SK-N-SH (cell line): ENCODE results near the gene CDH26.

Experiments used
- CHD2 ChIP-seq: fragments of 150-350 bp; IDR thresholded peaks from 2 replicates; pipeline ENCODE4 v1.6.1; 2018; ENCODE audit warnings: low read length; ENCODE audit not compliant: partially characterized antibody
- POLR2AphosphoS5 ChIP-seq: IDR thresholded peaks from 2 replicates; pipeline ENCODE4 v1.6.1; 2012; ENCODE audit warnings: low read depth, low read length
- RCOR1 ChIP-seq: fragments of 150-350 bp; IDR thresholded peaks from 2 replicates; pipeline ENCODE4 v1.6.1; 2017; ENCODE audit warnings: antibody characterized with exemption, low read length
- RFX5 ChIP-seq: IDR thresholded peaks from 2 replicates; pipeline ENCODE4 v1.6.1; 2012; ENCODE audit warnings: mild to moderate bottlenecking, improper control_type of control experiment, low read length
- RXRA ChIP-seq: IDR thresholded peaks from 2 replicates; pipeline ENCODE4 v1.4.0; 2012; ENCODE audit warnings: low read depth, mild to moderate bottlenecking, borderline replicate concordance
- YY1 ChIP-seq: IDR thresholded peaks from 2 replicates; pipeline ENCODE4 v1.4.0; 2012; ENCODE audit warnings: low read depth, mild to moderate bottlenecking
- TF ChIP-seq, protein P1 (sequence below): fragments of 200-600 bp; sonication (generic); IDR thresholded peaks from 2 replicates; pipeline ENCODE4 v1.6.1; 2017; ENCODE audit warnings: antibody characterized with exemption, mild to moderate bottlenecking, moderate library complexity
- TF ChIP-seq, protein P2 (sequence below): IDR thresholded peaks from 2 replicates; pipeline ENCODE4 v1.4.0; 2012; ENCODE audit warnings: low read depth, borderline replicate concordance
- TF ChIP-seq, protein P3 (sequence below): IDR thresholded peaks from 2 replicates; pipeline ENCODE4 v1.6.1; 2012; ENCODE audit warnings: mild to moderate bottlenecking, low read depth, low read length, moderate library complexity
- TF ChIP-seq, protein P4 (sequence below): fragments of 150-350 bp; IDR thresholded peaks from 2 replicates; pipeline ENCODE4 v1.6.1; 2017; ENCODE audit warnings: antibody characterized with exemption, low read length, low read depth, borderline replicate concordance

DNA sequence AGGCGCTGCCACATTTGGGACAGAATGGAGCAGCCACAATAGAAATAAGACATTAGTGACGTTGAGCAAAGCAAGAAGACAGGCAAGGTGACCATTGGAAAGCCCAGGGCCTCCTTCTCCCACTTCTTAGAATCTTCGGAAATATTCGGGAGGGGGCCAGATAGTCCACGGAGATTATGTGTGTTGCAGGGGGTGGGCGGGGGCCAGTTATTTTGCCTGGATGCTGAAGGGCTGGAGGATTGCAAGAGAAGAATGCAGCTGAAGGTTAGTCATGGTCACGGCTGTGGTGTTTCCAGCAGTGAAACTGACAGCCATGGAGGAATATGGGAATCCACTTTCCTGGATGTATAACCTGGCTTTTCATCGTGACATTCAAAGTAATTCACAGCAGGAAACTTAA, 88.6 kb downstream of the CDH26 start:
- TF ChIP-seq RFX5 (no peak), CHD2 (no peak), POLR2AphosphoS5 (no peak), RCOR1 (no peak), YY1 (no peak), RXRA (no peak)
- TF ChIP-seq, protein P1, sequence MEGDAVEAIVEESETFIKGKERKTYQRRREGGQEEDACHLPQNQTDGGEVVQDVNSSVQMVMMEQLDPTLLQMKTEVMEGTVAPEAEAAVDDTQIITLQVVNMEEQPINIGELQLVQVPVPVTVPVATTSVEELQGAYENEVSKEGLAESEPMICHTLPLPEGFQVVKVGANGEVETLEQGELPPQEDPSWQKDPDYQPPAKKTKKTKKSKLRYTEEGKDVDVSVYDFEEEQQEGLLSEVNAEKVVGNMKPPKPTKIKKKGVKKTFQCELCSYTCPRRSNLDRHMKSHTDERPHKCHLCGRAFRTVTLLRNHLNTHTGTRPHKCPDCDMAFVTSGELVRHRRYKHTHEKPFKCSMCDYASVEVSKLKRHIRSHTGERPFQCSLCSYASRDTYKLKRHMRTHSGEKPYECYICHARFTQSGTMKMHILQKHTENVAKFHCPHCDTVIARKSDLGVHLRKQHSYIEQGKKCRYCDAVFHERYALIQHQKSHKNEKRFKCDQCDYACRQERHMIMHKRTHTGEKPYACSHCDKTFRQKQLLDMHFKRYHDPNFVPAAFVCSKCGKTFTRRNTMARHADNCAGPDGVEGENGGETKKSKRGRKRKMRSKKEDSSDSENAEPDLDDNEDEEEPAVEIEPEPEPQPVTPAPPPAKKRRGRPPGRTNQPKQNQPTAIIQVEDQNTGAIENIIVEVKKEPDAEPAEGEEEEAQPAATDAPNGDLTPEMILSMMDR, result no peak
- TF ChIP-seq, protein P2, sequence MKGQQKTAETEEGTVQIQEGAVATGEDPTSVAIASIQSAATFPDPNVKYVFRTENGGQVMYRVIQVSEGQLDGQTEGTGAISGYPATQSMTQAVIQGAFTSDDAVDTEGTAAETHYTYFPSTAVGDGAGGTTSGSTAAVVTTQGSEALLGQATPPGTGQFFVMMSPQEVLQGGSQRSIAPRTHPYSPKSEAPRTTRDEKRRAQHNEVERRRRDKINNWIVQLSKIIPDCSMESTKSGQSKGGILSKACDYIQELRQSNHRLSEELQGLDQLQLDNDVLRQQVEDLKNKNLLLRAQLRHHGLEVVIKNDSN, result no peak
- TF ChIP-seq, protein P3, sequence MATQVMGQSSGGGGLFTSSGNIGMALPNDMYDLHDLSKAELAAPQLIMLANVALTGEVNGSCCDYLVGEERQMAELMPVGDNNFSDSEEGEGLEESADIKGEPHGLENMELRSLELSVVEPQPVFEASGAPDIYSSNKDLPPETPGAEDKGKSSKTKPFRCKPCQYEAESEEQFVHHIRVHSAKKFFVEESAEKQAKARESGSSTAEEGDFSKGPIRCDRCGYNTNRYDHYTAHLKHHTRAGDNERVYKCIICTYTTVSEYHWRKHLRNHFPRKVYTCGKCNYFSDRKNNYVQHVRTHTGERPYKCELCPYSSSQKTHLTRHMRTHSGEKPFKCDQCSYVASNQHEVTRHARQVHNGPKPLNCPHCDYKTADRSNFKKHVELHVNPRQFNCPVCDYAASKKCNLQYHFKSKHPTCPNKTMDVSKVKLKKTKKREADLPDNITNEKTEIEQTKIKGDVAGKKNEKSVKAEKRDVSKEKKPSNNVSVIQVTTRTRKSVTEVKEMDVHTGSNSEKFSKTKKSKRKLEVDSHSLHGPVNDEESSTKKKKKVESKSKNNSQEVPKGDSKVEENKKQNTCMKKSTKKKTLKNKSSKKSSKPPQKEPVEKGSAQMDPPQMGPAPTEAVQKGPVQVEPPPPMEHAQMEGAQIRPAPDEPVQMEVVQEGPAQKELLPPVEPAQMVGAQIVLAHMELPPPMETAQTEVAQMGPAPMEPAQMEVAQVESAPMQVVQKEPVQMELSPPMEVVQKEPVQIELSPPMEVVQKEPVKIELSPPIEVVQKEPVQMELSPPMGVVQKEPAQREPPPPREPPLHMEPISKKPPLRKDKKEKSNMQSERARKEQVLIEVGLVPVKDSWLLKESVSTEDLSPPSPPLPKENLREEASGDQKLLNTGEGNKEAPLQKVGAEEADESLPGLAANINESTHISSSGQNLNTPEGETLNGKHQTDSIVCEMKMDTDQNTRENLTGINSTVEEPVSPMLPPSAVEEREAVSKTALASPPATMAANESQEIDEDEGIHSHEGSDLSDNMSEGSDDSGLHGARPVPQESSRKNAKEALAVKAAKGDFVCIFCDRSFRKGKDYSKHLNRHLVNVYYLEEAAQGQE, result no peak
- TF ChIP-seq, protein P4, sequence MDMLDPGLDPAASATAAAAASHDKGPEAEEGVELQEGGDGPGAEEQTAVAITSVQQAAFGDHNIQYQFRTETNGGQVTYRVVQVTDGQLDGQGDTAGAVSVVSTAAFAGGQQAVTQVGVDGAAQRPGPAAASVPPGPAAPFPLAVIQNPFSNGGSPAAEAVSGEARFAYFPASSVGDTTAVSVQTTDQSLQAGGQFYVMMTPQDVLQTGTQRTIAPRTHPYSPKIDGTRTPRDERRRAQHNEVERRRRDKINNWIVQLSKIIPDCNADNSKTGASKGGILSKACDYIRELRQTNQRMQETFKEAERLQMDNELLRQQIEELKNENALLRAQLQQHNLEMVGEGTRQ, result no peak
